Activated B cell treated with CpG ODN at 0.5 μM for 24 hours (primary cell): ENCODE results near the gene ZNF175. TPM values are rescaled to one million over a fixed set of nuclear protein-coding genes. Genes with fewer than 3 reads are reported as not detected.

Source experiments
- ATAC-seq: fragments of 200-7000 bp; cut with Tn5 transposase; one replicate; pipeline ENCODE4 v1.10.0; 2021; ENCODE audit warnings: low read depth, mild to moderate bottlenecking, moderate library complexity
- CTCF ChIA-PET: fragments of 350-600 bp; sonication (Branson Sonifier 250); formaldehyde crosslinking; loops from one replicate; lab custom pipeline; 2021; ENCODE audit warnings: antibody characterized with exemption; lab: Charles Lee
- POLR2A ChIA-PET: fragments of 350-600 bp; sonication (Branson Sonifier 250); formaldehyde crosslinking; loops from one replicate; lab custom pipeline; 2021; ENCODE audit warnings: antibody characterized with exemption; lab: Charles Lee
- DNase-seq: peaks from one replicate; pipeline ENCODE4 v3.0.0; 2022
- H3K27ac Mint-ChIP-seq: one replicate; pipeline ENCODE4 v1.8.0; 2020; ENCODE audit warnings: mixed read lengths
- H3K27me3 Mint-ChIP-seq: one replicate; pipeline ENCODE4 v1.8.0; 2021; ENCODE audit warnings: mixed read lengths
- H3K36me3 Mint-ChIP-seq: one replicate; pipeline ENCODE4 v1.8.0; 2021; ENCODE audit warnings: low read depth, mixed read lengths
- H3K4me1 Mint-ChIP-seq: one replicate; pipeline ENCODE4 v1.8.0; 2021; ENCODE audit warnings: mixed read lengths
- H3K4me3 Mint-ChIP-seq: one replicate; pipeline ENCODE4 v1.8.0; 2020; ENCODE audit warnings: mild to moderate bottlenecking, mixed read lengths
- H3K9me3 Mint-ChIP-seq: one replicate; pipeline ENCODE4 v1.8.0; 2020; ENCODE audit warnings: mixed read lengths
- intact Hi-C: fragments of 100-400 bp; cut with micrococcal nuclease; formaldehyde crosslinking; loops from one replicate; pipeline ENCODE4 v1.15.1; 2024
- total RNA-seq: library from RNA; stranded (reverse); gene quantifications from 2 replicates; pipeline ENCODE4 v1.2.3, GENCODE V29; 2022
- TF ChIP-seq, protein P1 (sequence below): fragments of 200-600 bp; IDR thresholded peaks from one replicate; pipeline ENCODE4 v1.8.0; 2022; ENCODE audit warnings: antibody characterized with exemption, mild to moderate bottlenecking

Gene ZNF175
- total RNA-seq, 1 donor from 2014 or later, result 23.6 TPM

DNA sequence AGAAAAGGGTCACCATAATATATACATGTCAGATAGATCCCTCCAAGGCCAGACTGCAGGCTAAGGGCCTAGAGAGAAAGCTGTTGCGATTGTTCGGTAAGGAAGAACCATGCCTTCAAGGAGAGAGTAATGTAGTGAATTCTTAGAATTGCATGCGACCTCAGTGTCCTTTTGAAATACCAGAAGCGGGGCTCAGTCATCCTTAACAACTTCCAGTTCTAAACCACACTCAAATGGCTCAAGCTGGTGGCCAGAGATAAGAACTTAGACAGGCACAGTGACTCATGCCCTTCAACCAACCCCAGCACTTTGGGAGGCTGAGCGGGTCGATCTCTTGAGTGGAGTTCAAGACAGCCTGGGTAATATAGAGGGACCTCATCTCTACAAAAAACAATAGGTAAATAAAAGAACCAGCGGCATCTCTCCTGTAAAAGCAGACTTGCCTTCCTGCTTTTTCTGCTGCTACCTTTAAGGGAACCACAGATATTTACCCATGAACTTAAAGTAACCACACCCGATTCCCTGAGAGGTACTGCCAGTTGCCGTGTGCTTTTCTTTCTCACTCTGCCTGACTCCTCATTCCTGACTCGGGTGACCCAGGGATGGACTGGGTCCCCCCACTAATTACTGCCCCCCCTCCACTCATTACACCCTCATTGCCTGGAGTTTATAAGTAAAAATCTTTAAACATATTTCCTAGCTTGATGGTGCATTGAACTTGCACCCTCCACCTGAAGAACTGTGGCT lies 24.3 kb upstream of the ZNF175 start:
- H3K27me3 Mint-ChIP-seq, result no peaks in the 10 kb centered on the region
- TF ChIP-seq, protein P1, sequence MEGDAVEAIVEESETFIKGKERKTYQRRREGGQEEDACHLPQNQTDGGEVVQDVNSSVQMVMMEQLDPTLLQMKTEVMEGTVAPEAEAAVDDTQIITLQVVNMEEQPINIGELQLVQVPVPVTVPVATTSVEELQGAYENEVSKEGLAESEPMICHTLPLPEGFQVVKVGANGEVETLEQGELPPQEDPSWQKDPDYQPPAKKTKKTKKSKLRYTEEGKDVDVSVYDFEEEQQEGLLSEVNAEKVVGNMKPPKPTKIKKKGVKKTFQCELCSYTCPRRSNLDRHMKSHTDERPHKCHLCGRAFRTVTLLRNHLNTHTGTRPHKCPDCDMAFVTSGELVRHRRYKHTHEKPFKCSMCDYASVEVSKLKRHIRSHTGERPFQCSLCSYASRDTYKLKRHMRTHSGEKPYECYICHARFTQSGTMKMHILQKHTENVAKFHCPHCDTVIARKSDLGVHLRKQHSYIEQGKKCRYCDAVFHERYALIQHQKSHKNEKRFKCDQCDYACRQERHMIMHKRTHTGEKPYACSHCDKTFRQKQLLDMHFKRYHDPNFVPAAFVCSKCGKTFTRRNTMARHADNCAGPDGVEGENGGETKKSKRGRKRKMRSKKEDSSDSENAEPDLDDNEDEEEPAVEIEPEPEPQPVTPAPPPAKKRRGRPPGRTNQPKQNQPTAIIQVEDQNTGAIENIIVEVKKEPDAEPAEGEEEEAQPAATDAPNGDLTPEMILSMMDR, result no peak
- peaks cover 92% of the 10 kb centered on the region for H3K4me1 Mint-ChIP-seq
- no peak for ATAC-seq
- H3K4me3 Mint-ChIP-seq, result peak overlapping the region; percentile 42
- peak overlapping the region; percentile 82 for H3K27ac Mint-ChIP-seq
- H3K36me3 Mint-ChIP-seq, result no peaks in the 10 kb centered on the region
- DNase-seq, result no peak
- H3K9me3 Mint-ChIP-seq, result no peaks in the 10 kb centered on the region
- intact Hi-C loops, result no loop called here
- ChIA-PET CTCF (interaction anchor here (1.4 to 2.9 kb wide), 3 partner anchors 32 to 110 kb away, joined by 3 to 19 read pairs (median 7); no protein-coding TSS in a partner anchor), POLR2A (interaction anchor here (0.8 to 1.1 kb wide), 2 partner anchors 11 to 153 kb away, joined by 3 read pairs; no protein-coding TSS in a partner anchor)

DNA sequence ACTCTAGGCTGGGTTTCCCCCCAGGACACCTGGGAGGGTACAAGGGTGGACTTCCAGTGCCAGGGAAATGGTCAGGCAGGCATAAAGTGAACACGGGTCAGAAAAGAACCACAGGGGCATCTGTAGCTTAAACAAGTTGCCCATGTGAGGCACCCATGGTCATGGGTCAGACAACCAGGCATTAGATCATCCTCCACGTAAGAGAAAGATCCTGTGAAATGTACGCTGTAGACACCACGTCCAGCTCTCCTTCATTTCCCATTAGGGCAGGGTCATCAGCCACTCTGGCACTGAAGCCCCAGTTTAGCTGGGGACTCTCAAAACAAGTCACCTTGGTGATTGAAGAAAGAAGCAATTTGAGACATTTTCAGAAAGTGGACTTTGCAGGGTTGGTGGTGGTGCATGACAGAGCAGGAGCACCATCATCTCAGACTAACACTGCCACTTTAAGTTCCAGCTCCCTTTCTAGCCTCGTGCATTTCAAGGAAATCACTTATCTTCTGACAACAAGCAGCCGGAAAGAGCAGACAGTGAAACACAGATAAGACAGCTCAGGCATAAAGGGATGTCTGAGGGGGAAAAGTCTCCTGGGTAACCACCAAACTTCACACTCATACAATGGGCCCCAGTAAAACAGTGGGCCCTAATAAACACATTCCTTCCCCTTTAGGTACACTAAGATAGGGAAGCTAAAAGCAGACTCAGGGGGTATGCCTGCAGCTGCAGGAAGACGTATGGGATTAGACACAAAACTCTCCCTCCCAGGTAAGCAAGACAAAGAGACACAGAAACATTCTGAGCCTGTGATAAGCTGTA lies 23.5 kb upstream of the ZNF175 start:
- POLR2A ChIA-PET, result interaction anchor here (0.8 to 2.0 kb wide), 5 partner anchors 12 to 154 kb away, joined by 3 to 6 read pairs (median 3); partner anchors contain the start of genes SIGLEC10 and SIGLEC6
- intact Hi-C loops, result no loop called here
- Mint-ChIP-seq H3K9me3 (no peaks in the 10 kb centered on the region), H3K36me3 (no peaks in the 10 kb centered on the region), H3K4me1 (peaks cover 93% of the 10 kb centered on the region), H3K27ac (peak overlapping the region; percentile 82), H3K4me3 (peak overlapping the region; percentile 57), H3K27me3 (no peaks in the 10 kb centered on the region)
- CTCF ChIA-PET, result interaction anchor here (1.4 to 2.9 kb wide), 3 partner anchors 32 to 109 kb away, joined by 3 to 19 read pairs (median 7); no protein-coding TSS in a partner anchor
- no peak for DNase-seq
- TF ChIP-seq, protein P1, result no peak
- no peak for ATAC-seq

DNA sequence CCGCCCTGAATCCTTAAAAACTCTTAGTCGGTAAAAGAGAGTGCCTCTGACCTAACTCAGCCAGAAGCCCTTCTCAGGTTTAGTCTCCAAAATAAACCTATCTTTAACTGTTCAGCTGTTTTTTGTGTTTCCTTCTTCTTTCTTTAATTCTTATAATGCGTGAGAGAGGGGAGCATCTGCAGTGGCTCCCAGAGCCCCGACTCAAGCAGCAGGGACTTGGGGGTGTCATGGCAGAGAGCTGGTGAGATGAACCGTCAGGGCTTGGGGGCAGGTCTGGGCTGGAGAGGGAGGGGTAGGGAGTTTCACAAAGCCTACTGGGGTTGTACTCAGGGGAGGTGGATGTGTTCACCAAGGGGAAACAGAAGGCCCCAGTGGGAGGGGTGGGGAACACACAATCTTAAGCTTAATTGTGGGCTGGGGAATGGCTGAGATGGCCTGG lies 22.9 kb upstream of the ZNF175 start:
- Mint-ChIP-seq H3K9me3 (no peaks in the 10 kb centered on the region), H3K27me3 (no peaks in the 10 kb centered on the region), H3K4me1 (peaks cover 94% of the 10 kb centered on the region), H3K4me3 (peak overlapping the region; percentile 57), H3K36me3 (no peaks in the 10 kb centered on the region), H3K27ac (peak overlapping the region; percentile 82)
- ATAC-seq (no peak), DNase-seq (no peak)
- POLR2A ChIA-PET, result interaction anchor here (1.0 to 2.0 kb wide), 4 partner anchors 17 to 154 kb away, joined by 3 to 6 read pairs (median 4); partner anchors contain the start of genes SIGLEC10 and SIGLEC6
- TF ChIP-seq, protein P1, result no peak
- intact Hi-C loops, result no loop called here
- CTCF ChIA-PET, result interaction anchor here (1.2 to 2.9 kb wide), 3 partner anchors 33 to 106 kb away, joined by 3 to 19 read pairs (median 7); no protein-coding TSS in a partner anchor

DNA sequence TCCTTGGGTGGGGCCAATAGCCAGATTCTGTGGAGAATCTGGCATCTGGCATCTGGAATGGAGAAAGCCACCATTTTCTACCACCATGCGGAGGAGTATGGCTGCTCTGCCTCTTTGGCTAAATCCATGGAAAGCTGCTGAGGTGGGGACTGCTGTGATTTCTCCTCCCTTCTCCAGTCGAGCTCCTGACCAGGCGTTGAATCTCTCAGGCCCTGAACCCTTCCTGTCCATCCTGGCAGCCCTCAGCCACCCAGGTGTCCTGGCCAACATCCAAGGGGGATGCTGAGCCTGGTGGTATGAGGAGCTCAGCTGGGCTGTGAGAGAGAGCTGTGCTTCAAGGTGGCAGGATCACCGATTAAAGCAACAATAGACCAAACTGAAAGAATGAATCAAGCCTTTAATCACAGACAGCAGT lies 22.2 kb upstream of the ZNF175 start:
- TF ChIP-seq, protein P1, result no peak
- no peak for DNase-seq
- peaks cover 97% of the 10 kb centered on the region for H3K4me1 Mint-ChIP-seq
- H3K27ac Mint-ChIP-seq, result peak overlapping the region; percentile 96
- H3K27me3 Mint-ChIP-seq, result no peaks in the 10 kb centered on the region
- no peaks in the 10 kb centered on the region for H3K9me3 Mint-ChIP-seq
- peak overlapping the region; percentile 89 for H3K4me3 Mint-ChIP-seq
- ChIA-PET POLR2A (interaction anchor here (1.7 to 2.0 kb wide), 2 partner anchors 17 to 131 kb away, joined by 5 to 6 read pairs; partner anchors contain the start of genes SIGLEC10 and SIGLEC6), CTCF (interaction anchor here (1.2 to 2.9 kb wide), 4 partner anchors 34 to 108 kb away, joined by 3 to 19 read pairs (median 8); no protein-coding TSS in a partner anchor)
- H3K36me3 Mint-ChIP-seq, result no peaks in the 10 kb centered on the region
- intact Hi-C loops, result no loop called here
- no peak for ATAC-seq
